ENCODE measurements around the gene KCTD16.

DNA sequence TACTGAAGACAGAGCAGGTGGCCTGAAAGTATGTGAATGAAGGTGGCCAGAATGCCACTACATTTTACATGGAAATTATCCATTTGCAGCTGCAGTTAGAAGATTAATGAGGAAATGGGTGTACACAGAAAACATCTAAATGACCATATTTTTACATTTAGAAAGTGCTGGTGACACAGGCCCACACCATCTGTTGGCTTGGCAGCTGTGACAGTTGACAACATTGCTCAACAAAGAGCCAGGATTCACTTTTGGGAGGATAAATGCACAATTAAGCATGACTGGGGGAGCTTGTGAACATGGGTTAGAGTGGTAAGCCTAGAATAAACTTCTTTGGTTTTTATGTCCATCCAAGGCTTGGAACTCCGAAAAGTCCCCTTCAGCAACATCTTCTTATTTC lies 360.5 kb downstream of the KCTD16 start:
- TF ChIP-seq ZNF114 (CRISPR knock-in tag; IDR thresholded peaks at IDR 0.05) (no peak), CREB1 (CRISPR knock-in tag; IDR thresholded peaks at IDR 0.05; ENCODE audit: low read depth) (no peak), EZH2phosphoT487 (IDR thresholded peaks at IDR 0.05; ENCODE audit: unreplicated experiment) (no peak), POLR2AphosphoS5 (IDR thresholded peaks at IDR 0.05; ENCODE audit: low read depth) (no peak), ZNF331 (CRISPR knock-in tag; IDR thresholded peaks at IDR 0.05; ENCODE audit: low read depth) (no peak), EZH2 (IDR thresholded peaks at IDR 0.05; ENCODE audit: low read depth, unreplicated experiment) (no peak), STAT1 (IDR thresholded peaks at IDR 0.05; ENCODE audit: unreplicated experiment) (no peak), JUNB (IDR thresholded peaks at IDR 0.05; ENCODE audit: unreplicated experiment) (no peak)
- TF ChIP-seq, protein P1, sequence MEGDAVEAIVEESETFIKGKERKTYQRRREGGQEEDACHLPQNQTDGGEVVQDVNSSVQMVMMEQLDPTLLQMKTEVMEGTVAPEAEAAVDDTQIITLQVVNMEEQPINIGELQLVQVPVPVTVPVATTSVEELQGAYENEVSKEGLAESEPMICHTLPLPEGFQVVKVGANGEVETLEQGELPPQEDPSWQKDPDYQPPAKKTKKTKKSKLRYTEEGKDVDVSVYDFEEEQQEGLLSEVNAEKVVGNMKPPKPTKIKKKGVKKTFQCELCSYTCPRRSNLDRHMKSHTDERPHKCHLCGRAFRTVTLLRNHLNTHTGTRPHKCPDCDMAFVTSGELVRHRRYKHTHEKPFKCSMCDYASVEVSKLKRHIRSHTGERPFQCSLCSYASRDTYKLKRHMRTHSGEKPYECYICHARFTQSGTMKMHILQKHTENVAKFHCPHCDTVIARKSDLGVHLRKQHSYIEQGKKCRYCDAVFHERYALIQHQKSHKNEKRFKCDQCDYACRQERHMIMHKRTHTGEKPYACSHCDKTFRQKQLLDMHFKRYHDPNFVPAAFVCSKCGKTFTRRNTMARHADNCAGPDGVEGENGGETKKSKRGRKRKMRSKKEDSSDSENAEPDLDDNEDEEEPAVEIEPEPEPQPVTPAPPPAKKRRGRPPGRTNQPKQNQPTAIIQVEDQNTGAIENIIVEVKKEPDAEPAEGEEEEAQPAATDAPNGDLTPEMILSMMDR (conservative IDR thresholded peaks at IDR 0.05; ENCODE audit: low read depth in 2 of 2) = no peak
- TF ChIP-seq, protein P2, sequence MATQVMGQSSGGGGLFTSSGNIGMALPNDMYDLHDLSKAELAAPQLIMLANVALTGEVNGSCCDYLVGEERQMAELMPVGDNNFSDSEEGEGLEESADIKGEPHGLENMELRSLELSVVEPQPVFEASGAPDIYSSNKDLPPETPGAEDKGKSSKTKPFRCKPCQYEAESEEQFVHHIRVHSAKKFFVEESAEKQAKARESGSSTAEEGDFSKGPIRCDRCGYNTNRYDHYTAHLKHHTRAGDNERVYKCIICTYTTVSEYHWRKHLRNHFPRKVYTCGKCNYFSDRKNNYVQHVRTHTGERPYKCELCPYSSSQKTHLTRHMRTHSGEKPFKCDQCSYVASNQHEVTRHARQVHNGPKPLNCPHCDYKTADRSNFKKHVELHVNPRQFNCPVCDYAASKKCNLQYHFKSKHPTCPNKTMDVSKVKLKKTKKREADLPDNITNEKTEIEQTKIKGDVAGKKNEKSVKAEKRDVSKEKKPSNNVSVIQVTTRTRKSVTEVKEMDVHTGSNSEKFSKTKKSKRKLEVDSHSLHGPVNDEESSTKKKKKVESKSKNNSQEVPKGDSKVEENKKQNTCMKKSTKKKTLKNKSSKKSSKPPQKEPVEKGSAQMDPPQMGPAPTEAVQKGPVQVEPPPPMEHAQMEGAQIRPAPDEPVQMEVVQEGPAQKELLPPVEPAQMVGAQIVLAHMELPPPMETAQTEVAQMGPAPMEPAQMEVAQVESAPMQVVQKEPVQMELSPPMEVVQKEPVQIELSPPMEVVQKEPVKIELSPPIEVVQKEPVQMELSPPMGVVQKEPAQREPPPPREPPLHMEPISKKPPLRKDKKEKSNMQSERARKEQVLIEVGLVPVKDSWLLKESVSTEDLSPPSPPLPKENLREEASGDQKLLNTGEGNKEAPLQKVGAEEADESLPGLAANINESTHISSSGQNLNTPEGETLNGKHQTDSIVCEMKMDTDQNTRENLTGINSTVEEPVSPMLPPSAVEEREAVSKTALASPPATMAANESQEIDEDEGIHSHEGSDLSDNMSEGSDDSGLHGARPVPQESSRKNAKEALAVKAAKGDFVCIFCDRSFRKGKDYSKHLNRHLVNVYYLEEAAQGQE (IDR thresholded peaks at IDR 0.05; ENCODE audit: unreplicated experiment) = no peak
- TF ChIP-seq, protein P3, sequence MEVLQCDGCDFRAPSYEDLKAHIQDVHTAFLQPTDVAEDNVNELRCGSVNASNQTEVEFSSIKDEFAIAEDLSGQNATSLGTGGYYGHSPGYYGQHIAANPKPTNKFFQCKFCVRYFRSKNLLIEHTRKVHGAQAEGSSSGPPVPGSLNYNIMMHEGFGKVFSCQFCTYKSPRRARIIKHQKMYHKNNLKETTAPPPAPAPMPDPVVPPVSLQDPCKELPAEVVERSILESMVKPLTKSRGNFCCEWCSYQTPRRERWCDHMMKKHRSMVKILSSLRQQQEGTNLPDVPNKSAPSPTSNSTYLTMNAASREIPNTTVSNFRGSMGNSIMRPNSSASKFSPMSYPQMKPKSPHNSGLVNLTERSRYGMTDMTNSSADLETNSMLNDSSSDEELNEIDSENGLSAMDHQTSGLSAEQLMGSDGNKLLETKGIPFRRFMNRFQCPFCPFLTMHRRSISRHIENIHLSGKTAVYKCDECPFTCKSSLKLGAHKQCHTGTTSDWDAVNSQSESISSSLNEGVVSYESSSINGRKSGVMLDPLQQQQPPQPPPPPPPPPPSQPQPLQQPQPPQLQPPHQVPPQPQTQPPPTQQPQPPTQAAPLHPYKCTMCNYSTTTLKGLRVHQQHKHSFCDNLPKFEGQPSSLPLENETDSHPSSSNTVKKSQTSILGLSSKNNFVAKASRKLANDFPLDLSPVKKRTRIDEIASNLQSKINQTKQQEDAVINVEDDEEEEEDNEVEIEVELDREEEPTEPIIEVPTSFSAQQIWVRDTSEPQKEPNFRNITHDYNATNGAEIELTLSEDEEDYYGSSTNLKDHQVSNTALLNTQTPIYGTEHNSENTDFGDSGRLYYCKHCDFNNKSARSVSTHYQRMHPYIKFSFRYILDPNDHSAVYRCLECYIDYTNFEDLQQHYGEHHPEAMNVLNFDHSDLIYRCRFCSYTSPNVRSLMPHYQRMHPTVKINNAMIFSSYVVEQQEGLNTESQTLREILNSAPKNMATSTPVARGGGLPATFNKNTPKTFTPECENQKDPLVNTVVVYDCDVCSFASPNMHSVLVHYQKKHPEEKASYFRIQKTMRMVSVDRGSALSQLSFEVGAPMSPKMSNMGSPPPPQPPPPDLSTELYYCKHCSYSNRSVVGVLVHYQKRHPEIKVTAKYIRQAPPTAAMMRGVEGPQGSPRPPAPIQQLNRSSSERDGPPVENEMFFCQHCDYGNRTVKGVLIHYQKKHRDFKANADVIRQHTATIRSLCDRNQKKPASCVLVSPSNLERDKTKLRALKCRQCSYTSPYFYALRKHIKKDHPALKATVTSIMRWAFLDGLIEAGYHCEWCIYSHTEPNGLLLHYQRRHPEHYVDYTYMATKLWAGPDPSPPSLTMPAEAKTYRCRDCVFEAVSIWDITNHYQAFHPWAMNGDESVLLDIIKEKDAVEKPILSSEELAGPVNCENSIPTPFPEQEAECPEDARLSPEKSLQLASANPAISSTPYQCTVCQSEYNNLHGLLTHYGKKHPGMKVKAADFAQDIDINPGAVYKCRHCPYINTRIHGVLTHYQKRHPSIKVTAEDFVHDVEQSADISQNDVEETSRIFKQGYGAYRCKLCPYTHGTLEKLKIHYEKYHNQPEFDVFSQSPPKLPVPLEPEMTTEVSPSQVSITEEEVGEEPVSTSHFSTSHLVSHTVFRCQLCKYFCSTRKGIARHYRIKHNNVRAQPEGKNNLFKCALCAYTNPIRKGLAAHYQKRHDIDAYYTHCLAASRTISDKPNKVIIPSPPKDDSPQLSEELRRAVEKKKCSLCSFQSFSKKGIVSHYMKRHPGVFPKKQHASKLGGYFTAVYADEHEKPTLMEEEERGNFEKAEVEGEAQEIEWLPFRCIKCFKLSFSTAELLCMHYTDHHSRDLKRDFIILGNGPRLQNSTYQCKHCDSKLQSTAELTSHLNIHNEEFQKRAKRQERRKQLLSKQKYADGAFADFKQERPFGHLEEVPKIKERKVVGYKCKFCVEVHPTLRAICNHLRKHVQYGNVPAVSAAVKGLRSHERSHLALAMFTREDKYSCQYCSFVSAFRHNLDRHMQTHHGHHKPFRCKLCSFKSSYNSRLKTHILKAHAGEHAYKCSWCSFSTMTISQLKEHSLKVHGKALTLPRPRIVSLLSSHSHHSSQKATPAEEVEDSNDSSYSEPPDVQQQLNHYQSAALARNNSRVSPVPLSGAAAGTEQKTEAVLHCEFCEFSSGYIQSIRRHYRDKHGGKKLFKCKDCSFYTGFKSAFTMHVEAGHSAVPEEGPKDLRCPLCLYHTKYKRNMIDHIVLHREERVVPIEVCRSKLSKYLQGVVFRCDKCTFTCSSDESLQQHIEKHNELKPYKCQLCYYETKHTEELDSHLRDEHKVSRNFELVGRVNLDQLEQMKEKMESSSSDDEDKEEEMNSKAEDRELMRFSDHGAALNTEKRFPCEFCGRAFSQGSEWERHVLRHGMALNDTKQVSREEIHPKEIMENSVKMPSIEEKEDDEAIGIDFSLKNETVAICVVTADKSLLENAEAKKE (CRISPR knock-in tag; IDR thresholded peaks at IDR 0.05) = no peak
